HG03135 (cell line): ENCODE results near the gene SLC35E1.
A peak's percentile ranks its signal among the peaks of the same experiment; 100 is the strongest.
"Not testable (repeated sequence)": the region's sequence is repeated elsewhere in the genome, so short reads cannot be mapped to it uniquely, and the experiment has no call there.

Source experiments
- ATAC-seq: cut with Tn5 transposase; IDR thresholded peaks from one replicate; pipeline ENCODE4 v1.9.1; 2021; ENCODE audit warnings: mild to moderate bottlenecking, moderate library complexity; ENCODE audit not compliant: unreplicated experiment

Gene SLC35E1

DNA sequence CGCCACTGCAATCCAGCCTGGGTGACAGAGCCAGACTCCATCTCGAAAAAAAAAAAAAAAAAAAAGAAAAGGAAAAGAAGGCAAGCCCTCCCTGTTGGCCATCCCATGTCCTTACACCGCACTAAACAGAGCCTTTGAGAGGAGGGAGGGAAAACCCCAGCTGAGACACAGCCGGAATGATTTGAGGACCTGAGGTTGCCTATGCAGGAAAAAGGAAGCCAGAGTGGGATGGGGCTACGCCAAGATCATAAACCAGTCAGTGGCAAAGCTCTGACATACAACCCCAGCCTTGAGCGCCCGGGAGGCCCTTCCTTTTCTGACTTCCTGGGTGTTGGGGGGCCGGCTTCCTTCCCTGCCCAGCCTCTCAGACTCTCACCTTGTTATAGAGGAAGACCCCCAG is 17.4 kb downstream of the SLC35E1 start:
- ATAC-seq = no peak

DNA sequence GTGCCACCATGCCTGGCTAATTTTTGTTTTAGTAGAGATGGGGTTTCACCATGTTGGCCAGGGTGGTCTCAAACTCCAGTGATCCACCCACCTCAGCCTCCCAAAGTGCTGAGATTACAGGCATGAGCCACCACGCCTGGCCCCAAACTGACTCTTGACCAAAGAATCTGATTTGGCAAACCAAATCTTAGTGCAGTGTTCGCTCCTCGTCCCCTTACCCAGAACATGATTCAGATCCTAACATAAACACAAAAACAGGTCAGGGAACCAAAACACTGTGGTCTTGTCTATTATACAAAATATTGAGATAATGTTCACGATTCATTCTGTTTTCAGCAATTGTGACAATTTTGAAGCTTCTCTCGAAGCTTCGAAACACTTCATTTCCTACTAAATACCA is 20.3 kb downstream of the SLC35E1 start:
- ATAC-seq = not testable (repeated sequence)

- no peak for ATAC-seq
These were observed 23.3 kb downstream of the SLC35E1 start for GRCh38 chr19:16548956-16549355.

GRCh38 chr19:16544473-16545231 is 27.6 kb downstream of the SLC35E1 start:
- no peak for ATAC-seq

DNA sequence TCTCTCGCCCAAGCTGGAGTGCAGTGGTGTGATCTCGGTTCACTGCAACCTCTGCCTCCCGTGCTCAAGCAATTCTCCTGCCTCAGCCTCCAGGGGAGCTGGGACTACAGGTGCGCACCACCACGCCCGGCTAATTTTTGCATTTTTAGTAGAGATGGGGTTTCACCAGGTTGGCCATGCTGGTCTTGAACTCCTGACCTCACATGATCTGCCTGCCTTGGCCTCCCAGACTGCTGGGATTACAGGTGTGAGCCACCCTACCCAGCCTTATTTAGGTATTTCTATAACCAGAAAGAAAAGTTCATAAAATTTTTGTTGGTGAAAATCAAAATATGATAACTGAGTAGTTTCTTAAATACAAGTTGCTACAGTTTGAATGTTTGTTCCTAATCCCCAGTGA is 28.5 kb downstream of the SLC35E1 start:
- not testable (repeated sequence) for ATAC-seq

DNA sequence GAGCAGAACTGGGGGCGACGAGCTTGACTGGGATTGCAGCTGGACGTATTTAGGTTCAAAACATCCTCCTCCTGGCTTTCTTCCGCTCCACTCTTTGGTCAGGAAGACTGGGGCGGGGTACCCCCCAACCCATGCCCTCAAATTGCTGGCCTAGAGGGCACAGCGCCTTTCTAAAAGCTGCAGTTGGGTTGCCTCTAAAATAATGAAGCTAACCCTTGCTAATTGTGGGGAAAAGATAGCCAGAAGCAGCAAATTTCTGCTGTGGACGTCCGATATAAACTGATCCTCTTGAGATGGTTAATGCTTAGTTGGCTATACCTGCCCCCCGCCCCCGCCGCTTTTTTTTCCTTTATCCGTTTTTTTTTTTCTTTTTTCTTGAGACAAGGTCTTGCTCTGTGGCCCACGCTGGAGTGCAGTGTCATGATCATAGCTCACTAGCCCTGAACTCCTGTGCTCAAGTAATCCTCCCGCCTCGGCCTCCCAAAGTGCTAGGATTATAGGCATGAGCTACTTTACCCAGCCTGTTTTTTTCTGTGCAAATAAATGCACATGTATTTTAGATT is 29.2 kb downstream of the SLC35E1 start:
- no peak for ATAC-seq

GRCh38 chr19:16542045-16542909 is 29.9 kb downstream of the SLC35E1 start, which contains the start of gene CHERP:
Gene CHERP, minus strand, starts transcription at chr19:16542437. Its CDS starts 59 bp downstream, at chr19:16542378.
- peak; percentile 68 for ATAC-seq

DNA sequence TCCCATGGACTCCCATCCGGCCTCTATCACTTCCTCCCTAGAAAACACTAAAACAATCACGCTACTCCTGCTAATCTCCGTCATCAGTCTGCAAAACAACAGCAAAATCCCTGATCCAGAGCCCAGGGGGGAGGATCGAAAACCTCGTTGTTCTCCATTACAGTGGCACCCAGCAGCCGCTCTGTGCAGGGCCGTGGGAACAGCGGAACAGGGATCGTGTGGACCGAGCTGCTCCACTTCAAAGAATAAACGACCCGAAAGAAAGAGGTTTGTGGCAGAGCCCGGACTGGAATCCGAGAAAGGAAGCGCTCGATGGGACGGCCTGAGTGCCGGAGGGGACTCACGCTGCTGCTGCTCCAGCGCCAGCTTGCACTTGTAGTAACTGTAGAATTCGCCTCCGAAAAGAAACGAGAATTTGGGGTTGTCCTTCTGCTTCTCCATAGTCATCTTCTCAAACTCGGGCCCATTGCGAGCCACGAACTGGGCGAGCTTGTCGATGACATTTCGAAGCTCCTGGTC is 30.6 kb downstream of the SLC35E1 start:
- peak; percentile 3 for ATAC-seq

- ATAC-seq = no peak
These were observed 31.3 kb downstream of the SLC35E1 start for GRCh38 chr19:16540948-16541347.

DNA sequence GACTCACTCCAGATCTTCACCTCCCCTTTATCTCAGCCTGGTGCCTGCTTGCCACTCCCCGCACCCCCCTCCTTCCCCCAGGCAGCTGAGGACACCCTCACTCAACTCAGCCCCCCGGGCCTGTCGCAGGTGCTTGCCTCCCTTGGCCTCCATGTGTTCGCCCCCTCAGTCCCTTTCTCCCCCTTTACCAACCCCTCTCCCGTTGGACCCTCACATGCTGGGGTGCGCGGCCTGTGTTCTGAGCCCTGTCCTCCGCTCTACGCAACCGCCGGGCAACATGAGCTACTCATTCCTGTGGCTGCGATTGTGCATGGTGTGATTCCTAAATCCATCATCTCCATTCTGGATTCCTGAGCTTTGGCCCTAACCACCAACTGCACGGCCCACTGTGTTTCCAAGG is 35.1 kb downstream of the SLC35E1 start:
- no peak for ATAC-seq

GRCh38 chr19:16536130-16536529 is 36.1 kb downstream of the SLC35E1 start:
- ATAC-seq = no peak

DNA sequence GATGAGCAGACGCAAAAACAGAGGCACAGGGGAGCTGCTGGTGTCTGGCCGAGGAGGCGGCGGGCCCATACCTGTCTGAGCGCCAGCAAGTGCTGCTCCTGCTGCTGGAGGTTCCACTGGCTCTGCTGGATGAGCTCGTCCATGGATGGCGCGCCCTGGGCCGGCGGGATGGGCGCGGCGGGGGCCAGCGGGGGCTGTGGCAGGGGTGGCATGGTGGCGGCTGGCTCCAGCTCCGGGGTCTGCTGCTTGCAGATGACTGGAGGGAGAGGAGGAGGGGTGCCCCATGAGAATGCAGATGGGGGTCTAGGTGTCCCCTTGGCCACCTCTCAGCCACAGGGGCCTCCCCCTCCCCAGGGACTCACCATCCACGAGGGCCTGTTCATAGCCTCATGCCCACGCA is 36.8 kb downstream of the SLC35E1 start:
- ATAC-seq = no peak

GRCh38 chr19:16532440-16533234 is 39.6 kb downstream of the SLC35E1 start:
- ATAC-seq = no peak

DNA sequence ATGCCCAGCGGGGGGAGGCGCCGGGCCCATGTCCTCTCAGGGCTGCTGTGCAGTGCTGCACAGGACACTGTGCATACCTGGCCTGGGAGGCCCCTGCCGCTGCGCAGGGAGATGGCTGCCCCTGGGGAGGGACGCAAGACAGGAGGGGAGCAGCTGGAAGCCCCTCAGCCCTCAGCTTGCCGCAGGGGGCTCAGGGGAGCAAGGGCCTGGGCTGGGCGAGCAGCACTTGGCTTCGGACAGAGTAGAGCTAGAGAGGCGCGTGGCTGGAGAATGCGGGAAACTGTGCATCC is 40.9 kb downstream of the SLC35E1 start:
- no peak for ATAC-seq

DNA sequence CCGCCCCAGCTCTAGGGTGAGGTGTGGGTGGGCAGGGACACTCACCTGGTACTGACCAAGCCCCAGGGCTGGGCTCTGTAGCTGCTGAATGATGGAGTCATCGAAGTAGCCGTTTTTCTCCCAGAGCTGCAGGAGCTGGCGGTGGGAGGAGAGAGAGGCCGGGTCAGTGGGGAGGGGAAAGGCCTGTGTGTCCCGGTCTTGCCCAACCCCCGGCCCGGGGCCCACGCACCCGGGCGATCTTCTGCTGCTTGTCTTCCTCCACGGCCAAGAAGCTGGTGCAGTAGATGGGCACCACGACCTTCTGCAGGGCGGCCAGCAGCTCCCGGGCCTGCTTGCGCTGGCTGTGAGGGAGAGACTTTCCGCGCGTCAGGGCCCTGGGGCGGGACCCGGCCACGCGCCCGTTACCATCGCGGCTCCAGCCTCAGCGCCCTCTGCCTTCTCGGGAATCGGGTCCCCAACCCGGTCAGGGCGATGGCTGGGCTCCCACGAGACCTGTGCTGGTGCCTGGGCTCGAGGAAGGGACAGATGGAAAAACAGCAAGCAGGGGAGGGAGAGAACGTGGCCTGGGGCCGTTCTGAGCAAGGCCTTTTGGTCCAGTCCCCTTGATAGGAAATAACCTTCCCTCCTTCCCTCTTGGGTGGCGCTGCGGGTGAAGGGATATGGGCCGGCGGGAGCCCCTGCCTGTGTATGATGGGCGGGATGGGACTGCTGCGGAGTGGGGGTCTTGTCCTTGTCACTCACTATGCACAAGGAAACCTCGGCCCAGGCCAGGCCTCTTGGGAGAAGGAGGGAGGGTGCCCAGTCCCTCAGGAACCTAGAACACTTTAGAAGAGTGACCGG is 41.5 kb downstream of the SLC35E1 start:
- no peak for ATAC-seq

- no peak for ATAC-seq
These were observed 42.6 kb downstream of the SLC35E1 start for GRCh38 chr19:16529466-16530144.

GRCh38 chr19:16527971-16528521 is 44.2 kb downstream of the SLC35E1 start:
- no peak for ATAC-seq

DNA sequence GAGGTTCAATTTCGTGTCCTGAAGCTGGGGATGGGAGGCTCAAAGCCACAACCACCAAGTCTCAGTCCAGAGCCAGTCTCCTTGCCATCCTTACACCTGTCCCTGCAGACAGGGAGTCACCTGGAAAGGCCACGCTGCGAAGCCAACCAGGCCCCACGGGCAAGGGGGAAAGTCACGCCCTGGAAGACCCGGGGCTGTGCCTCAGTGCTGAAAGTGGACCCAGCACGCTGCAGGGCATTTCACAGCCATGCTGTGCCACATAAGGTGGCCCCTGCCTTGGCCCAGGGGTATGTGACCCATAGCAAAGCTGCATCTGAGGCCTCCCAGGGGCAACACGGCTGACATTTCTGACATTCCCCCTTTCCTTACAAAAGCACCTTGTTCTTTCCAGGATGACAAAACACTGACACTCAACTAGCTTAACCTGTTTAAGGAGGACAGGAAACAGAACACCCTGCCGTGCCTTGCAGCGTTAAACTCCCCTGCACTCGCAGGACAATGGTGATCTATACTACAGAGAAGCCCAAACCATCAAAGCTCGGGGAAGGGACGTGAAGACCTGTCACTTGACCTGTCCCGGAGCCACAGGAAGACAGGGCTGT is 44.8 kb downstream of the SLC35E1 start:
- no peak for ATAC-seq
